ENCODE results near the gene PXDN. TPM values are rescaled to one million over a fixed set of nuclear protein-coding genes. Genes with fewer than 3 reads are reported as not detected.

Gene PXDN
- total RNA-seq, 1 donor from 2014 or later: 150 TPM

- Mint-ChIP-seq H3K4me3 (no peak overlapping the region), H3K27me3 (no peaks in the 10 kb centered on the region), H3K36me3 (peaks cover 17% of the 10 kb centered on the region), H3K9me3 (peaks cover 3% of the 10 kb centered on the region), H3K27ac (no peak overlapping the region), H3K4me1 (ENCODE audit: unreplicated experiment) (peaks cover 25% of the 10 kb centered on the region)
- TF ChIP-seq, protein P1, sequence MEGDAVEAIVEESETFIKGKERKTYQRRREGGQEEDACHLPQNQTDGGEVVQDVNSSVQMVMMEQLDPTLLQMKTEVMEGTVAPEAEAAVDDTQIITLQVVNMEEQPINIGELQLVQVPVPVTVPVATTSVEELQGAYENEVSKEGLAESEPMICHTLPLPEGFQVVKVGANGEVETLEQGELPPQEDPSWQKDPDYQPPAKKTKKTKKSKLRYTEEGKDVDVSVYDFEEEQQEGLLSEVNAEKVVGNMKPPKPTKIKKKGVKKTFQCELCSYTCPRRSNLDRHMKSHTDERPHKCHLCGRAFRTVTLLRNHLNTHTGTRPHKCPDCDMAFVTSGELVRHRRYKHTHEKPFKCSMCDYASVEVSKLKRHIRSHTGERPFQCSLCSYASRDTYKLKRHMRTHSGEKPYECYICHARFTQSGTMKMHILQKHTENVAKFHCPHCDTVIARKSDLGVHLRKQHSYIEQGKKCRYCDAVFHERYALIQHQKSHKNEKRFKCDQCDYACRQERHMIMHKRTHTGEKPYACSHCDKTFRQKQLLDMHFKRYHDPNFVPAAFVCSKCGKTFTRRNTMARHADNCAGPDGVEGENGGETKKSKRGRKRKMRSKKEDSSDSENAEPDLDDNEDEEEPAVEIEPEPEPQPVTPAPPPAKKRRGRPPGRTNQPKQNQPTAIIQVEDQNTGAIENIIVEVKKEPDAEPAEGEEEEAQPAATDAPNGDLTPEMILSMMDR (conservative IDR thresholded peaks at IDR 0.05): no peak
- DNase-seq (ENCODE audit: extremely low spot score, unreplicated experiment): no peak
These were observed 52.0 kb downstream of the PXDN start for GRCh38 chr2:1692342-1692741.

GRCh38 chr2:1691366-1691765 lies 52.9 kb downstream of the PXDN start:
- TF ChIP-seq, protein P1 (conservative IDR thresholded peaks at IDR 0.05): no peak
- H3K27me3 Mint-ChIP-seq: no peaks in the 10 kb centered on the region
- H3K36me3 Mint-ChIP-seq: peaks cover 21% of the 10 kb centered on the region
- H3K4me3 Mint-ChIP-seq: no peak overlapping the region
- H3K4me1 Mint-ChIP-seq (ENCODE audit: unreplicated experiment): peaks cover 33% of the 10 kb centered on the region
- no peak for DNase-seq (ENCODE audit: extremely low spot score, unreplicated experiment)
- H3K27ac Mint-ChIP-seq: no peak overlapping the region
- peaks cover 3% of the 10 kb centered on the region for H3K9me3 Mint-ChIP-seq

- Mint-ChIP-seq H3K27ac (no peak overlapping the region), H3K9me3 (no peaks in the 10 kb centered on the region), H3K36me3 (peaks cover 22% of the 10 kb centered on the region), H3K4me3 (no peak overlapping the region), H3K4me1 (ENCODE audit: unreplicated experiment) (peaks cover 35% of the 10 kb centered on the region), H3K27me3 (no peaks in the 10 kb centered on the region)
- no peak for DNase-seq (ENCODE audit: extremely low spot score, unreplicated experiment)
- TF ChIP-seq, protein P1 (conservative IDR thresholded peaks at IDR 0.05): no peak
These were observed 54.1 kb downstream of the PXDN start for GRCh38 chr2:1690056-1690775.

- TF ChIP-seq, protein P1 (conservative IDR thresholded peaks at IDR 0.05): no peak
- Mint-ChIP-seq H3K9me3 (no peaks in the 10 kb centered on the region), H3K27ac (no peak overlapping the region), H3K4me1 (ENCODE audit: unreplicated experiment) (peaks cover 29% of the 10 kb centered on the region), H3K27me3 (no peaks in the 10 kb centered on the region), H3K36me3 (peaks cover 22% of the 10 kb centered on the region), H3K4me3 (no peak overlapping the region)
- no peak for DNase-seq (ENCODE audit: extremely low spot score, unreplicated experiment)
These were observed 55.5 kb downstream of the PXDN start for GRCh38 chr2:1688859-1689258.

- peaks cover 23% of the 10 kb centered on the region for H3K4me1 Mint-ChIP-seq (ENCODE audit: unreplicated experiment)
- no peak for DNase-seq (ENCODE audit: extremely low spot score, unreplicated experiment)
- H3K9me3 Mint-ChIP-seq: no peaks in the 10 kb centered on the region
- no peaks in the 10 kb centered on the region for H3K27me3 Mint-ChIP-seq
- H3K4me3 Mint-ChIP-seq: no peak overlapping the region
- H3K27ac Mint-ChIP-seq: no peak overlapping the region
- peaks cover 22% of the 10 kb centered on the region for H3K36me3 Mint-ChIP-seq
- TF ChIP-seq, protein P1 (conservative IDR thresholded peaks at IDR 0.05): no peak
These were observed 56.2 kb downstream of the PXDN start for GRCh38 chr2:1688161-1688560.

All from type B pancreatic cell (in vitro differentiated cells).